K562 (cell line): ENCODE measurements around the gene HHEX. TPM values are rescaled to one million over a fixed set of nuclear protein-coding genes. Genes with fewer than 3 reads are reported as not detected.

ENCODE experiments used
- ATAC-seq: fragments of 200-7000 bp; cut with Tn5 transposase; 3 replicates; pipeline ENCODE4 v1.9.1; 2020; ENCODE audit warnings: moderate library complexity
- BruUV-seq: library from RNA; stranded (reverse); fragments of 400-500 nt; replicated peaks from 2 replicates; lab custom pipeline; 2021; lab: Mats Ljungman, UMichigan
- CTCF ChIA-PET: fragments of 300-600 bp; formaldehyde crosslinking; extraction: SDS; loops from one replicate; lab custom pipeline; 2021; ENCODE audit warnings: low intra/inter-chr PET ratio; lab: Yijun Ruan, JAX
- POLR2A ChIA-PET: fragments of 300-600, 350-650 bp; sonication (Branson Sonifier 250); formaldehyde crosslinking; extraction: SDS; loops from one replicate; lab custom pipeline; 2021; ENCODE audit warnings: antibody characterized with exemption, inconsistent platforms; lab: Yijun Ruan, JAX
- DNase-seq, 4 experiments: peaks; one replicate each; pipeline versions ENCODE4 v3.0.0 to v3.0.0-alpha.2; 2011 to 2018; ENCODE audit warnings: low spot score in 3 of 4, mixed read lengths in 3 of 4; ENCODE audit errors: extremely low read depth in 1 of 4
- FAIRE-seq: peaks from 2 replicates; lab custom pipeline; 2011; peaks lifted over from hg19 to GRCh38; lab: Jason Lieb, UNC
- H2AFZ ChIP-seq: 2 replicates; pipeline ENCODE4 v1.6.0; 2011; ENCODE audit warnings: low read depth, low read length, control low read depth, inconsistent platforms
- H3K27ac ChIP-seq: fragments of 200-600 bp; 3 replicates; pipeline ENCODE4 v1.8.0; 2011; ENCODE audit warnings: low read depth, mild to moderate bottlenecking, control low read depth, inconsistent platforms, low read length, moderate library complexity, mixed read lengths; ENCODE audit errors: extremely low read depth
- H3K27me3 ChIP-seq, 2 experiments: fragments of 300-600 bp in 1 of 2; 2 replicates in 1 of 2; 3 replicates in 1 of 2; pipeline versions ENCODE4 v1.6.0 to v1.8.0; 2011; ENCODE audit warnings: inconsistent platforms in 2 of 2, low read length in 2 of 2, mild to moderate bottlenecking in 1 of 2, mixed read lengths in 1 of 2, moderate library complexity in 1 of 2; ENCODE audit not compliant: control insufficient read depth in 2 of 2, insufficient read depth in 2 of 2
- H3K36me3 ChIP-seq: fragments of 300-600 bp; 3 replicates; pipeline ENCODE4 v1.8.0; 2011; ENCODE audit warnings: mild to moderate bottlenecking, low read length, inconsistent platforms; ENCODE audit not compliant: control insufficient read depth, insufficient read depth
- H3K4me1 ChIP-seq, 2 experiments: fragments of 200-600 bp in 1 of 2; replicated peaks in 1 of 2; 2 replicates in 1 of 2; 3 replicates in 1 of 2; pipeline versions ENCODE4 v1.5.1 to v1.8.0; 2011; ENCODE audit warnings: inconsistent platforms in 2 of 2, low read length in 2 of 2, mild to moderate bottlenecking in 1 of 2, mixed read lengths in 1 of 2, moderate library complexity in 1 of 2; ENCODE audit not compliant: control insufficient read depth in 2 of 2, insufficient read depth in 2 of 2
- H3K4me2 ChIP-seq: 2 replicates; pipeline ENCODE4 v1.6.1; 2011; ENCODE audit warnings: low read length, control low read depth, inconsistent platforms, mixed read lengths; ENCODE audit not compliant: insufficient read depth
- H3K4me3 ChIP-seq: fragments of 200-600 bp; sonication (generic), shearing (Covaris generic); 2 replicates; pipeline ENCODE4 v1.5.1; 2016; ENCODE audit warnings: control low read depth, inconsistent platforms
- H3K79me2 ChIP-seq: fragments of 200-600 bp; 3 replicates; pipeline ENCODE4 v1.8.0; 2011; ENCODE audit warnings: low read length, inconsistent platforms; ENCODE audit not compliant: control insufficient read depth, insufficient read depth
- H3K9ac ChIP-seq, 2 experiments: 2 replicates each; pipeline versions ENCODE4 v1.6.0 to v1.6.1; 2011; ENCODE audit warnings: low read depth in 2 of 2, low read length in 2 of 2, control low read depth in 1 of 2, inconsistent platforms in 1 of 2, mild to moderate bottlenecking in 1 of 2, mixed read lengths in 1 of 2; ENCODE audit not compliant: insufficient read depth in 1 of 2
- H3K9me1 ChIP-seq: one replicate; pipeline ENCODE4 v1.6.0; 2011; ENCODE audit warnings: inconsistent platforms, mild to moderate bottlenecking, low read length, moderate library complexity; ENCODE audit not compliant: control insufficient read depth, insufficient read depth
- H3K9me3 ChIP-seq: replicated peaks from 2 replicates; pipeline ENCODE4 v1.5.1; 2011; ENCODE audit warnings: low read depth, low read length, inconsistent platforms; ENCODE audit not compliant: control insufficient read depth, insufficient read depth
- H4K20me1 ChIP-seq: replicated peaks from 2 replicates; pipeline ENCODE4 v1.6.1; 2011; ENCODE audit warnings: low read length, inconsistent platforms, mixed read lengths; ENCODE audit not compliant: control insufficient read depth, insufficient read depth
- FOS ChIP-seq: IDR thresholded peaks from 3 replicates; pipeline ENCODE4 v1.6.1; 2011; ENCODE audit not compliant: insufficient read length; ENCODE audit errors: extremely low read depth
- MAFK ChIP-seq: IDR thresholded peaks from 2 replicates; pipeline ENCODE4 v1.6.1; 2011; ENCODE audit warnings: low read length, improper control_type of control experiment
- ZNF175 ChIP-seq: fragments of 200-800 bp; sonication (Bioruptor generic); IDR thresholded peaks from 2 replicates; pipeline ENCODE4 v1.6.1; 2016; ENCODE audit warnings: low read depth, mild to moderate bottlenecking, missing genetic modification characterization, missing compliant biosample characterization
- WGBS: fragments of 100-300 bp; shearing (Covaris generic); methylation state at CpG from one replicate; pipeline ENCODE4 v1.1.6; 2016; ENCODE audit warnings: low coverage, mixed read lengths; ENCODE audit not compliant: insufficient coverage; ENCODE audit errors: missing lambda C conversion rate; 5-methylcytosine and 5-hydroxymethylcytosine counted together
- in situ Hi-C: fragments of 300-500 bp; cut with MboI; formaldehyde crosslinking; loops from 4 replicates; pipeline ENCODE4 v1.15.0; 2018; ENCODE audit warnings: inconsistent platforms, mixed read lengths
- intact Hi-C: fragments of 100-400 bp; cut with micrococcal nuclease; formaldehyde crosslinking; loops from 2 replicates; pipeline ENCODE4 v1.14.2; 2022
- polyA plus RNA-seq, 8 experiments: library from polyadenylated mRNA; depleted of rRNA in 4 of 8; stranded (reverse) in 5 of 8; unstranded in 3 of 8; fragments of >200 nt; fragmentation: Nextera tagmentation in 2 of 8; fragmentation: Illumina TruSeq in 1 of 8; extraction: Ambion mirVana in 2 of 8; extraction: Trizol in 1 of 8; gene quantifications; 2 replicates each; pipeline versions ENCODE4 v1.2.1 to v1.2.3, GENCODE V29; 2011 to 2014; ENCODE audit warnings: inconsistent platforms in 1 of 8, missing spikeins in 1 of 8
- total RNA-seq, 7 experiments: library from RNA; depleted of rRNA in 6 of 7; stranded (reverse); fragments of >200 nt in 6 of 7; fragmentation: Illumina TruSeq in 2 of 7; extraction: Trizol in 2 of 7; gene quantifications; 2 replicates each; pipeline versions ENCODE4 v1.2.1 to v1.2.3, GENCODE V29; 2011 to 2021; ENCODE audit warnings: low replicate concordance in 1 of 7

Gene HHEX
- total and polyA plus RNA-seq, 9 of the 15 experiments (the other 6 are each of a cell fraction or from before 2014, with no cell fraction given) = 37.2 to 133 (median 80.2) TPM

GRCh38 chr10:92699193-92699517 lies 9.4 kb downstream of the HHEX start:
- Histone ChIP-seq H4K20me1 (no peaks in the 10 kb centered on the region), H3K4me1 (peaks cover 19 to 31% of the 10 kb centered on the region in 2 experiments; a peak in 4 of 5 replicates), H3K9me1 (no peaks in the 10 kb centered on the region), H3K4me2 (peak overlapping the region; percentile 78), H3K4me3 (peak overlapping the region; percentile 37), H3K36me3 (peaks cover 20% of the 10 kb centered on the region), H3K79me2 (peaks cover 27% of the 10 kb centered on the region), H2AFZ (peak overlapping the region; percentile 93), H3K27ac (peak overlapping the region; percentile 87), H3K9me3 (no peaks in the 10 kb centered on the region), H3K9ac (peak overlapping the region; percentile 77 to 88), H3K27me3 (no peaks in the 10 kb centered on the region)
- CTCF ChIA-PET = no interaction called here
- no peak for FAIRE-seq
- POLR2A ChIA-PET = interaction anchor here (0.6 to 1.6 kb wide), 5 partner anchors 9 to 373 kb away, joined by 3 to 5 read pairs (median 3); no protein-coding TSS in a partner anchor
- BruUV-seq = TSS peak; percentile 68
- TF ChIP-seq ZNF175 (CRISPR knock-in tag) = 0 out of 2 replicates have a peak, but pooled peaks have one; percentile 19
- no peak for TF ChIP-seq MAFK
- TF ChIP-seq FOS = no peak
- in situ Hi-C loops (loop anchor here (5.0 kb wide), 1 partner anchor 58 kb away; no protein-coding TSS in a partner anchor), intact Hi-C loops (no loop called here)
- DNase-seq = peak in 1 of 4 experiments; percentile 23
- no peak; the same call in 2 of the 3 replicates for ATAC-seq
- WGBS = 0% methylated on average over 3 of the region's 3 CpGs
